DND-41 (cell line): ENCODE results near the gene RGS3.
A peak's percentile ranks its signal among the peaks of the same experiment; 100 is the strongest.

Experiments used
- ATAC-seq: fragments of 200-7000 bp; cut with Tn5 transposase; 3 replicates; pipeline ENCODE4 v1.9.1; 2021; ENCODE audit warnings: low read depth; ENCODE audit not compliant: insufficient read depth
- DNase-seq: peaks from one replicate; pipeline ENCODE4 v3.0.0-alpha.2; 2020
- H2AFZ ChIP-seq: 2 replicates; pipeline ENCODE4 v1.6.0; 2012; ENCODE audit warnings: low read depth, low read length
- H3K27ac ChIP-seq: 2 replicates; pipeline ENCODE4 v1.5.1; 2012; ENCODE audit warnings: low read length, inconsistent platforms
- H3K27me3 ChIP-seq: fragments of 200-600 bp; sonication (generic); 2 replicates; pipeline ENCODE4 v1.6.0; 2012; ENCODE audit warnings: low read length, mild to moderate bottlenecking, inconsistent platforms; ENCODE audit not compliant: insufficient read depth, poor library complexity
- H3K36me3 ChIP-seq: 2 replicates; pipeline ENCODE4 v1.5.1; 2012; ENCODE audit warnings: low read length, inconsistent platforms; ENCODE audit not compliant: insufficient read depth
- H3K4me1 ChIP-seq: 2 replicates; pipeline ENCODE4 v1.5.1; 2012; ENCODE audit warnings: mild to moderate bottlenecking, low read length; ENCODE audit not compliant: insufficient read depth
- H3K4me2 ChIP-seq: 2 replicates; pipeline ENCODE4 v1.6.0; 2012; ENCODE audit warnings: mild to moderate bottlenecking, moderate library complexity, low read length, inconsistent platforms; ENCODE audit not compliant: insufficient read depth
- H3K4me3 ChIP-seq, 2 experiments: fragments of 200-600 bp in 1 of 2; shearing (Covaris generic) in 1 of 2; 2 replicates each; pipeline ENCODE4 v1.5.1; 2012 to 2016; ENCODE audit warnings: inconsistent platforms in 2 of 2, low read length in 2 of 2, mild to moderate bottlenecking in 2 of 2, low read depth in 1 of 2, moderate library complexity in 1 of 2
- H3K79me2 ChIP-seq: 2 replicates; pipeline ENCODE4 v1.6.0; 2012; ENCODE audit warnings: low read length, inconsistent platforms; ENCODE audit not compliant: insufficient read depth
- H3K9ac ChIP-seq: 2 replicates; pipeline ENCODE4 v1.6.0; 2012; ENCODE audit warnings: low read depth, mild to moderate bottlenecking, inconsistent platforms, low read length, moderate library complexity
- H3K9me3 ChIP-seq: 2 replicates; pipeline ENCODE4 v1.5.1; 2012; ENCODE audit warnings: low read length, moderate library complexity, mild to moderate bottlenecking, inconsistent platforms; ENCODE audit not compliant: insufficient read depth, severe bottlenecking
- H4K20me1 ChIP-seq: 2 replicates; pipeline ENCODE4 v1.6.0; 2012; ENCODE audit warnings: low read length; ENCODE audit not compliant: insufficient read depth
- EZH2 ChIP-seq: IDR thresholded peaks from 3 replicates; pipeline ENCODE4 v1.6.1; 2012; ENCODE audit warnings: borderline replicate concordance, low read depth, mild to moderate bottlenecking, moderate library complexity, low read length, inconsistent platforms; ENCODE audit not compliant: severe bottlenecking
- TF ChIP-seq, protein P1 (sequence below): IDR thresholded peaks from 2 replicates; pipeline ENCODE4 v1.5.1; 2012; ENCODE audit warnings: borderline replicate concordance, low read length, moderate library complexity, mild to moderate bottlenecking; ENCODE audit not compliant: poor library complexity, severe bottlenecking; ENCODE audit errors: extremely low read depth

Gene RGS3

DNA sequence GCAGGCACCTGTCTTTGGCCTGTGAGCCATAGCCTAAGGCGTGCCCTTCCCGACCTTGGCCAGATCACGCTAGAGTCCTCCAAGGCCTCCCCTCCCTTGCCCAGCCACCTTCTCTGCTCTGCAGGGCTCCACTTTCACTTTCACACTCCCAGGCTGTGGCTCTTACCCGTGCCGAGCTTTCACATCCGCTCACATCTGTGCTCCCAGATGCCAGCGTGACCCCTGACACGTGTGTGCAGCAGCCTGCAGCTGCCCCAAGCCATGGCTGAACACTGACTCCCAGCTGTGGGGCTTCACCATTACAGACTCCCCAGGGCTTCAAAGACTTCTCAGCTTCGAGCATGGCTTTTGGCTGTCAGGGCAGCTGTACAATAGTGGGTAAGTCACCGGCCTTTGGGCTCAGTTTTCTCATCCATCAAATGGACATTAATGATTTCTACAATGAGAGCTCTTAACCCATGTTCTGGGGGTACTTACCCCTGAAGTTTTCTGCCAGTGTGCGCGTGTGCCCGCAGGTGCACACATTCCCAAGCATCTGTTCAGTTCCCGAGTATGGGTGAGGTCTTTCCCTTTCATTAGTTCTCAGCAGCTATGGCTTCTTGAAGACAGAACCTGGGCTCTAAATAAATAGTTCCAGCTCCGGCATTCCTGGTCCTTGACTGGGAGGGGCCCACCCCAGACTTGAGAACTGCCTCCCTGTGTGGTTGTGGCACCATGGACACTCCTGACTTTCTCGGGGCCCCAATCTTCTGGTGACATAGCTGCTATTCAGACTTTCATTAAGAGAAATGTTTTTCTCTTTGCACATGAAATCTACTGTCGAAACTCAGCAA, 118.6 kb downstream of the RGS3 start:
- TF ChIP-seq, protein P1, sequence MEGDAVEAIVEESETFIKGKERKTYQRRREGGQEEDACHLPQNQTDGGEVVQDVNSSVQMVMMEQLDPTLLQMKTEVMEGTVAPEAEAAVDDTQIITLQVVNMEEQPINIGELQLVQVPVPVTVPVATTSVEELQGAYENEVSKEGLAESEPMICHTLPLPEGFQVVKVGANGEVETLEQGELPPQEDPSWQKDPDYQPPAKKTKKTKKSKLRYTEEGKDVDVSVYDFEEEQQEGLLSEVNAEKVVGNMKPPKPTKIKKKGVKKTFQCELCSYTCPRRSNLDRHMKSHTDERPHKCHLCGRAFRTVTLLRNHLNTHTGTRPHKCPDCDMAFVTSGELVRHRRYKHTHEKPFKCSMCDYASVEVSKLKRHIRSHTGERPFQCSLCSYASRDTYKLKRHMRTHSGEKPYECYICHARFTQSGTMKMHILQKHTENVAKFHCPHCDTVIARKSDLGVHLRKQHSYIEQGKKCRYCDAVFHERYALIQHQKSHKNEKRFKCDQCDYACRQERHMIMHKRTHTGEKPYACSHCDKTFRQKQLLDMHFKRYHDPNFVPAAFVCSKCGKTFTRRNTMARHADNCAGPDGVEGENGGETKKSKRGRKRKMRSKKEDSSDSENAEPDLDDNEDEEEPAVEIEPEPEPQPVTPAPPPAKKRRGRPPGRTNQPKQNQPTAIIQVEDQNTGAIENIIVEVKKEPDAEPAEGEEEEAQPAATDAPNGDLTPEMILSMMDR = peak; percentile 77
- no peak for TF ChIP-seq EZH2
- H4K20me1 ChIP-seq = no peaks in the 10 kb centered on the region
- peaks cover 57% of the 10 kb centered on the region for H3K4me1 ChIP-seq
- no peaks in the 10 kb centered on the region for H3K79me2 ChIP-seq
- H3K27me3 ChIP-seq = no peaks in the 10 kb centered on the region
- peak overlapping the region; percentile 61 for H3K9ac ChIP-seq
- H3K36me3 ChIP-seq = peaks cover 12% of the 10 kb centered on the region
- DNase-seq (peak; percentile 95), ATAC-seq (peak; percentile 80)
- peak overlapping the region; percentile 74 for H2AFZ ChIP-seq
- peak overlapping the region in 1 of 2 experiments; percentile 52; a peak in 2 of 4 replicates for H3K4me3 ChIP-seq
- H3K4me2 ChIP-seq = peak overlapping the region; percentile 59
- no peaks in the 10 kb centered on the region for H3K9me3 ChIP-seq
- H3K27ac ChIP-seq = peak overlapping the region; percentile 99

DNA sequence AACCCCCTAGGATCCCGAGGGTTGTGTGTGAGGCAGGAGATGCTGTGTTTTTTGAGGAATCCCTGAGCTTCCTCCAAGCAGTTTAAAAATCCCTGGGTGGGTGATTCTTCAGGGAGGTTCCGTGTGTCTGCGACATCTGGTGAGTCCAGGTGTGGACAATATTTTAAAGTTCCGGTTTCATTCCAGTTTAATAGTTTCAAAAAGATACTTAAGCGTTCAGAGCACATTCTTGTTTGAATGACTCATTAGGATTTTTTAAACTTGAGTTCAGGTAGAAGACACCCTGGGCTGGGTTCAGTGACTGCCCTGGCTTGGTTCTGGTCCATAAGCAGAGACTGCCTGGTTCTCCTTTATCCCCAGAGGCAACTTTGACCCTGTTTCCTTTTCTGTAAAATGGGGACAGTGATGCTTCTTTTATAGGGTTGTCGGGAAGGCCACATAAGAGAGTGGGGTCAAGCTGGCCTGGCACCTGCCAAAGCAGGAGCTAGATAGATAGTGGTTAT, 119.2 kb downstream of the RGS3 start:
- H3K9me3 ChIP-seq = no peaks in the 10 kb centered on the region
- ATAC-seq = no peak
- no peaks in the 10 kb centered on the region for H4K20me1 ChIP-seq
- H3K36me3 ChIP-seq = peaks cover 12% of the 10 kb centered on the region
- H3K4me2 ChIP-seq = peak overlapping the region; percentile 59; the same call in 1 of the 2 replicates
- peak overlapping the region; percentile 61; the same call in 1 of the 2 replicates for H3K9ac ChIP-seq
- DNase-seq = no peak
- peaks cover 54% of the 10 kb centered on the region for H3K4me1 ChIP-seq
- no peak overlapping the region for H3K4me3 ChIP-seq
- no peak overlapping the region for H2AFZ ChIP-seq
- TF ChIP-seq, protein P1 = no peak
- TF ChIP-seq EZH2 = no peak
- no peaks in the 10 kb centered on the region for H3K27me3 ChIP-seq
- peak overlapping the region; percentile 99; the same call in 1 of the 2 replicates for H3K27ac ChIP-seq
- H3K79me2 ChIP-seq = no peaks in the 10 kb centered on the region

DNA sequence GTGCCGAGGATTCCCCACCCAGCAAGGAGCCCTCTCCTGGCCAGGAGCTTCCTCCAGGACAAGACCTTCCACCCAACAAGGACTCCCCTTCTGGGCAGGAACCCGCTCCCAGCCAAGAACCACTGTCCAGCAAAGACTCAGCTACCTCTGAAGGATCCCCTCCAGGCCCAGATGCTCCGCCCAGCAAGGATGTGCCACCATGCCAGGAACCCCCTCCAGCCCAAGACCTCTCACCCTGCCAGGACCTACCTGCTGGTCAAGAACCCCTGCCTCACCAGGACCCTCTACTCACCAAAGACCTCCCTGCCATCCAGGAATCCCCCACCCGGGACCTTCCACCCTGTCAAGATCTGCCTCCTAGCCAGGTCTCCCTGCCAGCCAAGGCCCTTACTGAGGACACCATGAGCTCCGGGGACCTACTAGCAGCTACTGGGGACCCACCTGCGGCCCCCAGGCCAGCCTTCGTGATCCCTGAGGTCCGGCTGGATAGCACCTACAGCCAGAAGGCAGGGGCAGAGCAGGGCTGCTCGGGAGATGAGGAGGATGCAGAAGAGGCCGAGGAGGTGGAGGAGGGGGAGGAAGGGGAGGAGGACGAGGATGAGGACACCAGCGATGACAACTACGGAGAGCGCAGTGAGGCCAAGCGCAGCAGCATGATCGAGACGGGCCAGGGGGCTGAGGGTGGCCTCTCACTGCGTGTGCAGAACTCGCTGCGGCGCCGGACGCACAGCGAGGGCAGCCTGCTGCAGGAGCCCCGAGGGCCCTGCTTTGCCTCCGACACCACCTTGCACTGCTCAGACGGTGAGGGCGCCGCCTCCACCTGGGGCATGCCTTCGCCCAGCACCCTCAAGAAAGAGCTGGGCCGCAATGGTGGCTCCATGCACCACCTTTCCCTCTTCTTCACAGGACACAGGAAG, 120.2 kb downstream of the RGS3 start:
- peaks cover 43% of the 10 kb centered on the region for H3K4me1 ChIP-seq
- no peak overlapping the region for H3K4me2 ChIP-seq
- H3K27me3 ChIP-seq = no peaks in the 10 kb centered on the region
- H3K4me3 ChIP-seq = no peak overlapping the region
- no peak overlapping the region for H3K9ac ChIP-seq
- no peaks in the 10 kb centered on the region for H4K20me1 ChIP-seq
- H3K9me3 ChIP-seq = no peaks in the 10 kb centered on the region
- DNase-seq (no peak), ATAC-seq (no peak)
- peaks cover 12% of the 10 kb centered on the region for H3K36me3 ChIP-seq
- TF ChIP-seq EZH2 = no peak
- TF ChIP-seq, protein P1 = no peak
- H2AFZ ChIP-seq = no peak overlapping the region
- no peaks in the 10 kb centered on the region for H3K79me2 ChIP-seq
- no peak overlapping the region; the same call in 1 of the 2 replicates for H3K27ac ChIP-seq
